OCI-M2 (cell line): ENCODE data around the gene CMTM8.
A peak's percentile ranks its signal among the peaks of the same experiment; 100 is the strongest.
"Not testable (repeated sequence)": the region's sequence is repeated elsewhere in the genome, so short reads cannot be mapped to it uniquely, and the experiment has no call there.

Source experiments
- DNase-seq: peaks from one replicate; lab custom pipeline; 2025; ENCODE audit not compliant: unreplicated experiment; lab: John Stamatoyannopoulos, UW

CMTM8 gene

GRCh38 chr3:32374788-32375595 lies 136.5 kb downstream of the CMTM8 start:
- no peak for DNase-seq

GRCh38 chr3:32375596-32375930 lies 137.1 kb downstream of the CMTM8 start:
- DNase-seq, result no peak

- DNase-seq, result no peak
Observed at GRCh38 chr3:32376115-32376514, 137.6 kb downstream of the CMTM8 start.

GRCh38 chr3:32379831-32380500 lies 141.5 kb downstream of the CMTM8 start:
- no peak for DNase-seq

GRCh38 chr3:32381922-32382321 lies 143.4 kb downstream of the CMTM8 start:
- DNase-seq, result no peak

- no peak for DNase-seq
Observed at GRCh38 chr3:32383136-32383711, 144.7 kb downstream of the CMTM8 start.

GRCh38 chr3:32384938-32385337 lies 146.5 kb downstream of the CMTM8 start:
- DNase-seq, result no peak

- DNase-seq, result no peak
Observed at GRCh38 chr3:32387512-32387911, 149.0 kb downstream of the CMTM8 start.

- not testable (repeated sequence) for DNase-seq
Observed at GRCh38 chr3:32389577-32389976, 151.1 kb downstream of the CMTM8 start.

- DNase-seq, result no peak
Observed at GRCh38 chr3:32391643-32392535, 153.4 kb downstream of the CMTM8 start, which contains the start of gene CMTM7. TSS of gene CMTM7 (plus strand) at chr3:32391853. CDS start at chr3:32391907, 54 bp downstream.

- no peak for DNase-seq
Observed at GRCh38 chr3:32392536-32393302, 154.2 kb downstream of the CMTM8 start.

GRCh38 chr3:32395496-32395895 lies 157.0 kb downstream of the CMTM8 start:
- DNase-seq, result no peak

GRCh38 chr3:32397941-32398340 lies 159.5 kb downstream of the CMTM8 start:
- DNase-seq, result no peak

GRCh38 chr3:32398531-32398930 lies 160.1 kb downstream of the CMTM8 start:
- no peak for DNase-seq

- DNase-seq, result peak; percentile 48
Observed at GRCh38 chr3:32399030-32399620, 160.6 kb downstream of the CMTM8 start.

- DNase-seq, result no peak
Observed at GRCh38 chr3:32401126-32401525, 162.6 kb downstream of the CMTM8 start.

- DNase-seq, result no peak
Observed at GRCh38 chr3:32401556-32402081, 163.1 kb downstream of the CMTM8 start.

- no peak for DNase-seq
Observed at GRCh38 chr3:32403663-32404062, 165.2 kb downstream of the CMTM8 start.

GRCh38 chr3:32404714-32405113 lies 166.2 kb downstream of the CMTM8 start:
- DNase-seq, result no peak

- DNase-seq, result no peak
Observed at GRCh38 chr3:32405155-32405554, 166.7 kb downstream of the CMTM8 start.
